ENCODE data around the gene TRRAP. TPM values are rescaled to one million over a fixed set of nuclear protein-coding genes. Genes with fewer than 3 reads are reported as not detected.

The TRRAP gene
- total RNA-seq: 10 to 100 TPM; 50.1 to 73.4 (median 60.9) TPM
- 10 to 100 TPM in 1 of 3 donors, 1 to 10 TPM in 2; 8.4 to 14.3 (median 9.2) TPM for polyA plus RNA-seq
- long read RNA-seq, donor 1: 0 reads
- long read RNA-seq, donor 2: 0 reads

DNA sequence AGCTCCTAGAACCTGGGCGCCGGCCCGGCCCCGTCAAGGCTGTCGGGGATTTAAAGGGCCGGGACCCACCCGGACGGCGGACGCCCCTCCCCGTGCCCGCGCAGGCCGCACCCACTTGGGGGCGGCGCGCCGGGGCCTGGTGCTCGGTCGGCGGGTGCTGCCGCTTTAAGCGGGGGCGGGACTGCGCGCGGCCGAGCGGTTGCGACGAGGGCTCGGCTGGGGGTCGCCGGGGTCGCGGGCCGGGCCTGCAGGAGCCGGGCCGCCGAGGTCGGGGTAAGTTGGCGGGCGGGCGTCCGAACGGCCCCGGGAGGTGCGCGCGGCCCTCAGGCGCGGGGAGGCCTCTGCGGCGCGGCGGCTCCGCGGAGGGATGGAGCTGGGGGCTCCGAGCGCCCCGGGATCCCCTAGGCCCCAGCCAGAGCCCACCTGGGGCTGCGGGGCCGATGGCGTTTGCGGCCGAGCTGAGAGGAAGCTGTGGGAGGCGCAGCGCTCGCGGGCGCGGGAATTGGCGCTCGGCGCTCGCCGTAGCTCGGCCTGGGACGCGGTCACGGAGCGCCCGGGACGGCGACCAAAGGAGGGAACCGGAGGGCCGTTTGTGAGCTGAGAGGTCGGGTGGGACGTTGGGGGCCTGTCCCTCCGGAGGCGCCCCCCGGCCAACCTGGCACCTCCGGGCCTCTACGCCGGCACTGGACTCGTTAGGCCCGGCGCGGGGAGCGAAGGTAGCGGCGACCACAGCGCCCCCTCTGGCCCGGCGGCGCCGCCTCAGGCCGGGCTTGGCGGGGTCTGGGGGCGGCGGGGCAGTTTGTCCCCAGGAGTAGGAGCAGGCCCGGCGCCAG, at the start of gene TRRAP:
TSS of gene TRRAP (plus strand) at position 168 of the 833 bp plus-strand sequence. CDS start 2,619 bp downstream, outside the sequence.
- Histone ChIP-seq H3K9me3 (no peaks in the 10 kb centered on the region), H3K4me3 (peak within 1 kb of the TSS; percentile 73 to 100 (median 92)), H3K27ac (peak within 1 kb of the TSS; percentile 88 to 99 (median 97)), H3K4me1 (peaks cover 13 to 51% (median 21%) of the 10 kb centered on the region in 6 donors), H3K36me3 (peaks cover 0 to 28% (median 23%) of the 10 kb centered on the region in 6 donors), H3K27me3 (replicated peaks in 1 of 7) (no peaks in the 10 kb centered on the region)
- WGBS, 5 donors: 0 to 1% (median 0%) methylated on average over 23 to 113 of the region's 113 CpGs
- DNase-seq: peak; percentile 95
- TF ChIP-seq, protein P1, sequence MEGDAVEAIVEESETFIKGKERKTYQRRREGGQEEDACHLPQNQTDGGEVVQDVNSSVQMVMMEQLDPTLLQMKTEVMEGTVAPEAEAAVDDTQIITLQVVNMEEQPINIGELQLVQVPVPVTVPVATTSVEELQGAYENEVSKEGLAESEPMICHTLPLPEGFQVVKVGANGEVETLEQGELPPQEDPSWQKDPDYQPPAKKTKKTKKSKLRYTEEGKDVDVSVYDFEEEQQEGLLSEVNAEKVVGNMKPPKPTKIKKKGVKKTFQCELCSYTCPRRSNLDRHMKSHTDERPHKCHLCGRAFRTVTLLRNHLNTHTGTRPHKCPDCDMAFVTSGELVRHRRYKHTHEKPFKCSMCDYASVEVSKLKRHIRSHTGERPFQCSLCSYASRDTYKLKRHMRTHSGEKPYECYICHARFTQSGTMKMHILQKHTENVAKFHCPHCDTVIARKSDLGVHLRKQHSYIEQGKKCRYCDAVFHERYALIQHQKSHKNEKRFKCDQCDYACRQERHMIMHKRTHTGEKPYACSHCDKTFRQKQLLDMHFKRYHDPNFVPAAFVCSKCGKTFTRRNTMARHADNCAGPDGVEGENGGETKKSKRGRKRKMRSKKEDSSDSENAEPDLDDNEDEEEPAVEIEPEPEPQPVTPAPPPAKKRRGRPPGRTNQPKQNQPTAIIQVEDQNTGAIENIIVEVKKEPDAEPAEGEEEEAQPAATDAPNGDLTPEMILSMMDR (IDR thresholded peaks at IDR 0.05 in 8 of 11, conservative IDR thresholded peaks at IDR 0.05 in 3 of 11): peak; percentile 83 to 99 (median 97)
- TF ChIP-seq POLR2AphosphoS5 (IDR thresholded peaks at IDR 0.05) (peak; percentile 69 to 87 (median 75)), POLR2A (IDR thresholded peaks at IDR 0.05) (no peak)
- intact Hi-C loops (cut with DNase I; ENCODE audit: low total_unique reads): no loop called here

DNA sequence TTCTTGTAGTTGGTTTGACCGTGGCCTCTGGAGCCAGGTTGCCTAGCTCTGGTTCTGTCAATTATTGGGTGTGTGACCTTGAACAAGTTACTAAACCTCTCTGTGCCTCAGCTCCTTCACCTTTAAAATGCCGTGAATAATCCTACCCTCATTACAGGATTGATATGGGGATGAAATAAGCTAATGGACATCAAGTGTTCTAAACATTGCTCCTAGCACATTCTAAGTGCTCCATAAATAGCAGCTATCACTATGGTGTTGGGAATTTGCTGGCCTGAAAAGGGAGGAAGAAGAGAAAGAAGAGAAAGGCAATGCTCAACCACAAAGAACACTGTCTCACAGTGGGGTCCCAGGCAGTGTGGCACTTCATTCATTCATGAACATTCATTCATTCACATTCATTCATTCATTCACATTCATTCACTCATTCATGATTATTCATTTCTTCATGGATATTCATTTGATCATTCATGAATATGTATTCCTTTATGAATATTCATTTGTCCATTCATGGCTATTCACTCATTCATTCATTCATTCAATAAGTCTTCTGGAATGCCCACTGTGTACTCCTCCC, 47.3 kb upstream of the TRRAP start:
- Histone ChIP-seq H3K4me3 (no peak overlapping the region), H3K9me3 (no peaks in the 10 kb centered on the region), H3K27me3 (replicated peaks in 1 of 7) (peaks cover 0 to 22% (median 0%) of the 10 kb centered on the region in 7 donors), H3K4me1 (no peaks in the 10 kb centered on the region), H3K36me3 (no peaks in the 10 kb centered on the region), H3K27ac (no peak overlapping the region)
- WGBS, 5 donors: 85 to 92% (median 89%) methylated on average over 2 of the region's 2 CpGs
- TF ChIP-seq POLR2AphosphoS5 (IDR thresholded peaks at IDR 0.05): no peak
- TF ChIP-seq, protein P1 (IDR thresholded peaks at IDR 0.05 in 8 of 11, conservative IDR thresholded peaks at IDR 0.05 in 3 of 11): no peak
- TF ChIP-seq POLR2A (IDR thresholded peaks at IDR 0.05): no peak
- intact Hi-C loops (cut with DNase I; ENCODE audit: low total_unique reads): no loop called here
- DNase-seq: no peak

DNA sequence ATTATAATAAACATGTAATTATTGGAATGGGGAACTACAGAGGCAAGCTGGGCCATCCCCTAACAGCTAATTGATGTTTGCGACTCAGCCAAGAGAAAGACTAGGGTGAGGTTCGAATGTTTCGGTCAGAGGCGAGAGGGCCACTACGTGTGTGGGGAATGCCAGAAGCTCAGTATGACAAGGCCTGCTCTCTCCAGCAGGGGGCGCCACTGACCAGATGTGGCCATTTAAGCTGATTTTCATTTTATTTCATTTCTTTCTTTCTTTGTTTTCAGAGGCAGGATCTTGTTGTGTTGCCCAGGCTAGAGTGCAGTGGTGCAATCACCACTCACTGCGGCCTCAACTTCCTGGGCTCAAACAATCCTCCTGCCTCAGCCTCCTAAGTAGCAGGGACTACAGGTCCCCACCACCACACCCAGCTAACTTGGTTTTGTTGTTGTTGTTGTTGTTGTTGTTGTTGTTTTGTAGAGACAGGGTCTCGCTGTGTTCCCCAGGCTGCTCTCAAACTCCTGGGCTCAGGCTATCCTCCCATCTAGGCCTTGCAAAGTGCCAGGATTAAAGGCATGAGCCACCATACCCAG, 46.6 kb upstream of the TRRAP start:
- no peak for DNase-seq
- TF ChIP-seq, protein P1 (IDR thresholded peaks at IDR 0.05 in 8 of 11, conservative IDR thresholded peaks at IDR 0.05 in 3 of 11): peak in 8 of 11 experiments; percentile 10 to 61 (median 44)
- no peak for TF ChIP-seq POLR2A (IDR thresholded peaks at IDR 0.05)
- Histone ChIP-seq H3K27ac (no peak overlapping the region), H3K27me3 (replicated peaks in 1 of 7) (peaks cover 0 to 22% (median under 1%) of the 10 kb centered on the region in 7 donors), H3K4me1 (no peaks in the 10 kb centered on the region), H3K9me3 (no peaks in the 10 kb centered on the region), H3K36me3 (no peaks in the 10 kb centered on the region), H3K4me3 (no peak overlapping the region)
- 72 to 78% (median 76%) methylated on average over 8 of the region's 8 CpGs for WGBS, 5 donors
- intact Hi-C loops (cut with DNase I; ENCODE audit: low total_unique reads): no loop called here
